Testis (tissue), 2 donors: ENCODE measurements around the gene CPAMD8.

ENCODE experiments used
- CTCF ChIP-seq, 3 experiments: fragments of 450-650 bp in 2 of 3; fragments of 200-600 bp in 1 of 3; sonication (generic) in 1 of 3; IDR thresholded peaks; one replicate each; pipeline ENCODE4 v1.5.1; 2016 to 2019; ENCODE audit warnings: antibody characterized with exemption in 3 of 3, mild to moderate bottlenecking in 2 of 3, moderate library complexity in 1 of 3
- POLR2A ChIP-seq: fragments of 450-650 bp; IDR thresholded peaks from one replicate; pipeline ENCODE4 v1.6.1; 2017; ENCODE audit warnings: antibody characterized with exemption, mild to moderate bottlenecking, moderate library complexity

DNA sequence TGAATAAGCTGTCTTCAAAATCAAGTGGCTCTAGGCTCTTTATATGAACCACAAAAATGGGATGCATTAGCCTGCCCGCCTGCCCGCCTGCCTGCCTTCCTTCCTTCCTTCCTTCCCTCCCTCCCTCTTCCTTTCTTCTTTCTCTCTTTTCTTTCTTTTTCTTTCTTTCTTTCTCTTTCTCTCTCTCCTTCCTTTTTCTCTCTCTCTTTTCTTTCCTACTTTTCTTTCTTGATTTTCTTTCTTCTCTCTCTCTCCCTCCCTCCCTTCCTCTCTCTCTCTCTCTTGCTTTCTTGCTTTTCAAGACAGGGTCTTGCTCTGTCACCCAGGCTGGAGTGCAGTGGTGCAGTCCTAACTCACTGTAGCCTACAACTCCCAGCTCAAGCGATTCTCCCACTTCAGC is 110.9 kb downstream of the CPAMD8 start:
- TF ChIP-seq CTCF (IDR thresholded peaks at IDR 0.05) (no peak), POLR2A (no peak)
